HEK293 (cell line): Measurements from ENCODE around the gene TUBA8.
"Not testable (repeated sequence)": the region's sequence is repeated elsewhere in the genome, so short reads cannot be mapped to it uniquely, and the experiment has no call there.

Source experiments
- CTCF ChIP-seq: fragments of 450-650 bp; formaldehyde crosslinking; IDR thresholded peaks from 2 replicates; pipeline ENCODE4 v1.5.1; 2016; ENCODE audit warnings: missing biosample characterization, missing genetic modification characterization
- KLF16 ChIP-seq: fragments of 450-650 bp; formaldehyde crosslinking; IDR thresholded peaks from 2 replicates; pipeline ENCODE4 v1.5.1; 2017; ENCODE audit warnings: missing biosample characterization, missing genetic modification characterization
- PBX3 ChIP-seq: sonication (generic); formaldehyde crosslinking; IDR thresholded peaks from 2 replicates; pipeline ENCODE4 v1.8.1; 2022; ENCODE audit warnings: mild to moderate bottlenecking, moderate library complexity, missing genetic modification reagents
- TCF7L2 ChIP-seq: IDR thresholded peaks from 2 replicates; pipeline ENCODE4 v1.6.1; 2011; ENCODE audit warnings: low read depth, mild to moderate bottlenecking, inconsistent platforms, low read length, moderate library complexity, borderline replicate concordance
- ZBTB17 ChIP-seq: fragments of 450-650 bp; formaldehyde crosslinking; IDR thresholded peaks from 2 replicates; pipeline ENCODE4 v1.5.1; 2016; ENCODE audit warnings: missing biosample characterization, missing genetic modification characterization
- ZFP41 ChIP-seq: fragments of 450-650 bp; formaldehyde crosslinking; IDR thresholded peaks from 2 replicates; pipeline ENCODE4 v1.5.1; 2016; ENCODE audit warnings: missing biosample characterization, missing genetic modification characterization, borderline replicate concordance
- ZNF558 ChIP-seq: fragments of 450-650 bp; formaldehyde crosslinking; IDR thresholded peaks from 2 replicates; pipeline ENCODE4 v1.5.1; 2016; ENCODE audit warnings: missing biosample characterization, missing genetic modification characterization
- ZNF76 ChIP-seq: fragments of 450-650 bp; formaldehyde crosslinking; IDR thresholded peaks from 2 replicates; pipeline ENCODE4; 2016; ENCODE audit warnings: low read depth, missing biosample characterization, missing genetic modification characterization, borderline replicate concordance
- ZNF768 ChIP-seq: fragments of 450-650 bp; formaldehyde crosslinking; IDR thresholded peaks from 2 replicates; pipeline ENCODE4 v1.5.1; 2018; ENCODE audit warnings: missing biosample characterization, mild to moderate bottlenecking, missing genetic modification characterization
- ZNF777 ChIP-seq: fragments of 450-650 bp; formaldehyde crosslinking; IDR thresholded peaks from 2 replicates; pipeline ENCODE4 v1.5.1; 2017; ENCODE audit warnings: missing biosample characterization, missing genetic modification characterization, borderline replicate concordance
- ZNF792 ChIP-seq: fragments of 450-650 bp; formaldehyde crosslinking; IDR thresholded peaks from 2 replicates; pipeline ENCODE4 v1.5.1; 2016; ENCODE audit warnings: missing biosample characterization, missing genetic modification characterization
- ZNF830 ChIP-seq: fragments of 450-650 bp; IDR thresholded peaks from 2 replicates; pipeline ENCODE4 v1.5.0; 2018; ENCODE audit warnings: missing biosample characterization, missing genetic modification characterization, low read depth, mild to moderate bottlenecking, moderate library complexity
- ZNF843 ChIP-seq: fragments of 450-650 bp; formaldehyde crosslinking; IDR thresholded peaks from 2 replicates; pipeline ENCODE4 v1.5.1; 2016; ENCODE audit warnings: missing biosample characterization, missing genetic modification characterization
- TF ChIP-seq, protein P1 (sequence below): fragments of 450-650 bp; formaldehyde crosslinking; IDR thresholded peaks from 2 replicates; pipeline ENCODE4 v1.5.1; 2016; ENCODE audit warnings: missing biosample characterization, missing genetic modification characterization, low read depth

DNA sequence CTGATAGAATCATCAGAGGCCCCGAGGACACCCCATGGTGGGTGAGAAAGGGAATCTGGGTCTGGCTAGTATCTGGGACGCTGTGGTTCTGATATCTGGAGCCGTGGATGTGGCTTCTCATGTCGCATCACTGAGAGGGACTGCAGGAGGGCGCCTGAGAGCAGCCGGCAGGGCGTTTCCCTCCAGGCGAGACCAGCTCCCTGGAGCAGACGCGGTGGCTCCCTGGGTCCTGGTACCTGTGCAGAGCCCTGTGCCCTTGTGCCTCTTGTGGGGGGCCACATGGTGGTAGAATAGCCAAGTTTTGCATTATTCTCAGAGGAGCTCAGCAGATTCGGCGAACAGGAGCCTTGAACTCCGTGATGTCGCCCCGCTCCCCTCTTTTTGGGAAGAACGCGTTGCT is 59.7 kb downstream of the TUBA8 start:
- not testable (repeated sequence) for TF ChIP-seq CTCF (tag by site-specific recombination); ZNF843 (tag by site-specific recombination); ZNF792 (tag by site-specific recombination); ZNF777 (tag by site-specific recombination); ZFP41; ZNF830; TCF7L2; ZNF768; KLF16 (tag by site-specific recombination); ZNF76 (tag by site-specific recombination); PBX3 (CRISPR knock-in tag); ZBTB17 (tag by site-specific recombination); ZNF558
- TF ChIP-seq, protein P1, sequence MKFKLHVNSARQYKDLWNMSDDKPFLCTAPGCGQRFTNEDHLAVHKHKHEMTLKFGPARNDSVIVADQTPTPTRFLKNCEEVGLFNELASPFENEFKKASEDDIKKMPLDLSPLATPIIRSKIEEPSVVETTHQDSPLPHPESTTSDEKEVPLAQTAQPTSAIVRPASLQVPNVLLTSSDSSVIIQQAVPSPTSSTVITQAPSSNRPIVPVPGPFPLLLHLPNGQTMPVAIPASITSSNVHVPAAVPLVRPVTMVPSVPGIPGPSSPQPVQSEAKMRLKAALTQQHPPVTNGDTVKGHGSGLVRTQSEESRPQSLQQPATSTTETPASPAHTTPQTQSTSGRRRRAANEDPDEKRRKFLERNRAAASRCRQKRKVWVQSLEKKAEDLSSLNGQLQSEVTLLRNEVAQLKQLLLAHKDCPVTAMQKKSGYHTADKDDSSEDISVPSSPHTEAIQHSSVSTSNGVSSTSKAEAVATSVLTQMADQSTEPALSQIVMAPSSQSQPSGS (tag by site-specific recombination) = not testable (repeated sequence)
